Posterior vena cava (tissue), 2 donors: ENCODE results near the gene LAIR2. TPM values are rescaled to one million over a fixed set of nuclear protein-coding genes. Genes with fewer than 3 reads are reported as not detected.
A peak's percentile ranks its signal among the peaks of the same experiment; 100 is the strongest.

ENCODE experiments used
- DNase-seq: peaks from one replicate; pipeline ENCODE4 v3.0.0-alpha.2; 2020; ENCODE audit warnings: low spot score
- intact Hi-C, 2 donors: fragments of 100-400 bp; cut with DNase I; formaldehyde crosslinking; loops; one replicate each; pipeline versions ENCODE4 v1.14.1 to v1.14.2; 2022 to 2023
- total RNA-seq, 2 donors: library from RNA; stranded (reverse); fragmentation: NEBNext Ultra II Directional; extraction: Animal tissue kit (Norgen Biotek cat#: 25700); gene quantifications; one replicate each; pipeline ENCODE4 v1.2.1, GENCODE V29; 2021
- donor health status: DM: yes; HTN: yes; CAD: no.
- donor health status: DM: yes; HTN: yes; CAD: no.

LAIR2 gene
- total RNA-seq, 2 donors from 2014 or later, result not detected

DNA sequence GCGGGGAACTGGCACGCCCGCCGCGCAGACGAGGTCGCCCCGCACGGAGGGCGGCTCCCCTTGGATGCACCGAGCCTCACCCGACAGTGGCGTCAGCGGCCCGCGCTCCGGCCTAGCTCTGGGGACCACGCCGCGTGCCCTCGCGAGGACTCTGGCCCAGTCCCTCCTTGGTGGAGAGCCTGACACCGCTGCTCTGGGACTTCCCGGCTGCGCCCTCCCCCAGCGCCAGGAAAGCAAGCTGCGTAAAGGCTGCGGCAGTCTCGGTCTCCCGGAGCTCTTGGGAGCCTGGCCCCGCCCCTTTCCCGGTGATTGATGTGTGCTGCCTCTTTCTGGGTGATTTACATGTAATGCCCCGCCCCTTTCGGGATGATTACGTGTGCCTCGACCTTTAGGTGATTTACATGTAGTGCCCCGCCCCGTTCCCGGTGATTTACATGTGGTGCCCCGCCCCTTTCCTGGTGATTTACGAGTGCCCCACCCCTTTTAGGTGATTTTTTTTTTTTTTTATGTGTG is 39.0 kb upstream of the LAIR2 start, which contains the start of gene LENG9:
LENG9 (minus strand) TSS at position 248 of the 513 bp plus-strand sequence. CDS start 252 bp downstream, outside the sequence.
- intact Hi-C loops, result no loop called here
- DNase-seq, result peak; percentile 100

DNA sequence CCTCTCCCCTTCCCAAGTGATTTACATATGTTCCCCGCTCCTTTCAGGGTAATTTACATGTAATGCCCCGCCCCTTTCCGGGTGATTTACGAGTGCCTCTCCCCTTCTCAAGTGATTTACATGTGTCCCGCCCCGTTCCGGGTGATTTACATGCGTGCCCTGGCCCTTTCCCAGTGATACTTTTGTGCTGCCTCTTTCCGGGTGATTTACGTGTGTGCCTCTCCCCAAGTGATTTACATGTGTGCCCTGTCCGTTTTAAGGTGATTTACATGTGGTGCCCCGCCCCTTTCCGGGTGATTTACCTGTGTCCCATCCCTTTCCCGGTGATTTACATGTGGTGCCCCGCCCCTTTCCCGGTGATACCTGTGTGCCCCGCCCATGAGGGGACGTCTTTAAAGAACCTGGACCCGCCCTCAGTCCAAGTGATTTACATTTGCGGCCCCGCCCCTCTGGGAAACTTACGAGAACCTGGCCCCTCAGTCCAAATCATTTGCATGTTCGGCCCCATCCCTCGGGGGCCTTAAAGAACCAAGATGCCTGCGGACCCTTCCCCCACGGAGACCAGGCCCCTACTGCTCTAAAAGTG is 38.5 kb upstream of the LAIR2 start:
- intact Hi-C loops, result no loop called here
- peak; percentile 95 for DNase-seq

DNA sequence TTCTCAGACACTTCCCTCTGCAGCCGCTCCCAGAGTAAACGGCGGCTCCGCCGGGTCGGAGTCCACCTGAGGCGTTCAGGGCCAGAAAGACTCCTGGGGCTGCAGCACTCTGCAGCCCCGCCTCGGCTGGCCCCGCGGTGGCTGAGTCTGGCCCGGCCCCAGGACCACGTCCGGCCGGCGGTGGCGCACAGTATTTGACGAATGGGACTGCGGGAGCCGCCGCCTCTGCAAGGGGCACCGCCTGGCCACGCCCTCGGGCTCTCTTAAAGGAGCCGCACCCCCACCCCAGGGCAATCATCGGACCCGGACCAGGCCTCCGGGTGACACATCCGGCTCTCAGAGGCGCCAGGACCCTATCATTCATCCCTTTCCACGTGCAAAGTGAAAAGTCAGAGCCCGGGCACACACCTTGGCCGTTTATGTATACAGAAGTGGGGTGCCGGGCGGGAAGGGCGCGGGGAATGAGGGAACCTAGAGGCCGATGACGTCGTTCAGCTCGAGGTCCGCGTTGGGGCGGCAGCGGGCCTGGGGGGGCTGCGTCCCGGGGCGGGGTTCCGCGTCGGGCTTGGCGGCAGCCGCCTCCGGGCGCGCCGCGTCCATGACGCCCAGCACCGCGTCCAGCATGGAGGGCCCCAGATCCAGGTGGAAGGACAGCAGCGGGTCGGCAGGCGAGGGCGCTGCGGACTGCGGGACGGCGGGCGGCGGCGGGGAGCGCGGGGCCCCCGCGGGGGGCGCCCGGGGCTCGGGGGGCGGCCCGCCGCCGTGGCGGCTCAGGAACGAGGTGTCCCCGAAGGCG is 37.8 kb upstream of the LAIR2 start:
- intact Hi-C loops, result loop anchor here in 1 of 2 donors (5.0 kb wide), 1 partner anchor 1137 kb away; the partner anchor contains the start of gene ZNF524

DNA sequence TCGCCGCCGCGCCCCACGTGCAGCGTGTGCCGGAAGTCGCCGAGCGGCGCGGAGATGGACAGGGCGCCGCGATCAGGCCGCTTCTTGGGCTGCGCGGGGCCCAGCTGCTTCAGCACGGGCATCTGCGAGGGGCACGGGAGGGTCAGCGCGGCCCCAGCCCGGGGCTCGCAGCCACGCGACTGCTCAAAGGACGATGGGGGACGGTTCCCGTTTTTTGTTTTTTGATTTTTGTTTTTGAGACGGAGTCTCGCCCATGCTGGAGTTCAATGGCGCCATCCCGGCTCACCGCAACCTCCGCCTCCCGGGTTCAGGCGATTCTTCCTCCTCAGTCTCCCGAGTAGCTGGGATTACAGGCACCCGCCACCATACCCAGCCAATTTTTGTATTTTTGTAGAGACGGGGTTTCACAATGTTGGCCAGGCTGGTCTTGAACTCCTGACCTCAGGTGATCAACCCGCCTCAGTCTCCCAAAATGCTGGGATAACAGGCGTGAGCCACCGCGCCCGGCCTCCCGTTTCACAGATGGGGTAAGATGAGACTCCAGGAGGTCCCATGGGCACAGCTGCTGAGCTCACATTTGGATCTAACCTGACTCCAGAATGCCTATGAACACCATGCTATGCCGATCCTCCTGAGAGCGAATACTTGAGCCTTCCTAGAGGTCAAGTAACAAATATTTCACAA is 37.1 kb upstream of the LAIR2 start:
- intact Hi-C loops, result loop anchor here in 1 of 2 donors (5.0 kb wide), 1 partner anchor 1137 kb away; the partner anchor contains the start of gene ZNF524
- DNase-seq, result peak; percentile 80

More for the DNA sequence above, 37.8 kb upstream of the LAIR2 start:
- DNase-seq, result peak; percentile 97

DNA sequence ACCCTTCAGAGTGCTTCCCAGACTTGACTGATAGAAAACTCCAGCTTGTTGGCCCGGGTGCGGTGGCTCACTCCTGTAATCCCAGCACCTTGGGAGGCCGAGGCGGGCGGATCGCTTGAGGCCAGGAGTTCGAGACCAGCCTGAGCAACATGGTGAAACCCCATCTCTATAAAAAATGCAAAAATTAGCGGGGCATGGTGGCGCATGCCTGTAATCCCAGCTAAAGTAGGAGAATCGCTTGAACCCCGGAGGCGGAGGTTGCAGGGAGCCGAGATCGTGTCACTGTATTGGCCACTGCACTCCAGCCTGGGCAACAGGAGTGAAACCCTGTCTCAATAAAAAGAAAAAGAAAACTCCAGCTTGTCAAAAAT is 36.5 kb upstream of the LAIR2 start:
- DNase-seq, result peak; percentile 50
- intact Hi-C loops, result loop anchor here in 1 of 2 donors (5.0 kb wide), 1 partner anchor 1136 kb away; the partner anchor contains the start of gene ZNF524

DNA sequence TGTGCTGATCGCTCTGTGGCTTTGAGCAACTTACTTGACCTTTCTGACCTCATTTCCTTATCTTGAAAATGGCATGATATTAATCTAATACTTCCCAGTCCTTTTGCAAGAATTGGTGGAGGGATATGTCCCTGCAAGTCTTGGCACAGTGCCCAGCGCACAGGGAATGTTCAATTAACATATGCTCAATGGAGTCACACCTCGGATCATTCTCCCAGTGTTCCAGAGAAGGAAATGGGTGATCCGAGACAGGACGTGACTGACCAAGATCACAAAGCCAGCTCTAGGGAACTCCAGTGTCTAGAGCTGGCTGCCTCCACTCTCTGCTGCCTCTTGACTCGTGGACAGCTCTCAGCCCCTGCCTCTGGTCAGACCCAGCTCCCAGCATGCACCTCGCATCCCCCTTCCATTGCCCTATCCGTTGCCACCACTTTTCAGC is 33.1 kb upstream of the LAIR2 start:
- DNase-seq, result peak; percentile 85
- intact Hi-C loops, result loop anchor here in 1 of 2 donors (5.0 kb wide), 1 partner anchor 1133 kb away; the partner anchor contains the start of gene ZNF524

DNA sequence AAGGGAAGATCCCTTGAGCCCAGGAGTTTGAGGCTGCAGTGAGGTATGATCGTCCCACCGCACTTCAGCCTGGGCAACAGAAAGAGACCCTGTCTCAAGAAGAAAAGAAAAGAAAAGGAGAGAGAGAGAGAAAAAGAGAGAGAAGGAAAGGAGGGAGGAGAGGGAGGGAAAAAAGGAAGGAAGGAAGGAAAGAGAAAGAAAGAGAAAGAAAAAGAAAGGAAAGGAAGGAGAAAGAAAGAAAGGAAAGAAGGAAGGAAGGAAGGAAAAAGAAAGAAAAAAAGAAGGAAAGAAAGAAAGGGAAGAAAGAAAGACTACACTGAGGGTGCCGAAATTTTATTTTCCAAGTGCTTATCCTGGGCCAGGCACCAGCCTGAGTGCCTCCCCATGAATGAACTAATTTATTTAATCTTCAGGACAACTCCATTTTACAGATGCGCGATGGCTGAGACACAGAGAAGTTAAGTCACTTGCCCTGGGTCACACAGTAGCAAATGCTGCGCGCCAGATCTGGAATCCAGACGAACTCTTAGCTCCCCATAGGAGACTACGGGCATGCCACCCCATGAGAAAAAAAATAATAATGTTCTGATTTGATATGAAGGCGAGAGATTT is 32.2 kb upstream of the LAIR2 start:
- intact Hi-C loops, result no loop called here
- DNase-seq, result peak; percentile 51

DNA sequence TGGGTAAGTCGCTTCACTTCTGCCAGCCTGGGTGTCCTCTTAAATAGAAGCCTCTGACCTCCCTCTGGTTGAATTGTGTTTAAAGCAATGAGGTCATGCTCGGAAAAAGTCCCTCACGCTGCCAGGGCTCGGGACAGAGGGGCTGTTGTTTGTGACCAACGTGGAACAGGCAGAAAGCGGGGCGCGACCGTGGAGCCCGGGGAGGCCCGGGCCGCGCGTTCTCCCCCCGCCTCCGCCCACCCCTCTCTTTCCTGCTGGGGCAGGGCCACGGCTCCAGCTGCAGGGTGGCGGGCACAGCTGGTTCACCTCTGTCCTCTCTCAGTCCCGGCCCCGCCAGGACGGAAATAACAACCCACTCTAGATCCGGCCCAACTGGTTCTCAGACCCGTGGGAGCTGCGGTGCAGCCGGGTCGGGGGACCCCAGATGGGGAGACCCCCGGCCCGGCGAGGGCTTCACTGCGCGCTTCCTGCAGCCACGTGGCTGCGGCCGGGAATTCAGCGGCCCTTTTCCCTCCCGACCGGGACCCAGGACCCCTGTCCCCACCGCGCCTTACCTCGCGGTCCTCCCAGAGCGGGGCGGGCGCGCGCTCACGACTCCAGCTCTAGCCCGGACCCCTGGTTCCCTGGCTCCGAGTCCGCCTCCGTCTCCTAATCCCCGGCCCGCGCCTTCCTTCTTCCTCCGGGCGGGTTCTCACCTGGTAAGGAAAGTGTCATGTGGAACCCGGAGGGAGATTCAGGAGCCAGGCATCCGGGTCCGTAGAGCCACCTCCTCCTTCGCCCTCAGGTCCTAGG is 31.4 kb upstream of the LAIR2 start:
- peak; percentile 83 for DNase-seq
- intact Hi-C loops, result no loop called here

DNA sequence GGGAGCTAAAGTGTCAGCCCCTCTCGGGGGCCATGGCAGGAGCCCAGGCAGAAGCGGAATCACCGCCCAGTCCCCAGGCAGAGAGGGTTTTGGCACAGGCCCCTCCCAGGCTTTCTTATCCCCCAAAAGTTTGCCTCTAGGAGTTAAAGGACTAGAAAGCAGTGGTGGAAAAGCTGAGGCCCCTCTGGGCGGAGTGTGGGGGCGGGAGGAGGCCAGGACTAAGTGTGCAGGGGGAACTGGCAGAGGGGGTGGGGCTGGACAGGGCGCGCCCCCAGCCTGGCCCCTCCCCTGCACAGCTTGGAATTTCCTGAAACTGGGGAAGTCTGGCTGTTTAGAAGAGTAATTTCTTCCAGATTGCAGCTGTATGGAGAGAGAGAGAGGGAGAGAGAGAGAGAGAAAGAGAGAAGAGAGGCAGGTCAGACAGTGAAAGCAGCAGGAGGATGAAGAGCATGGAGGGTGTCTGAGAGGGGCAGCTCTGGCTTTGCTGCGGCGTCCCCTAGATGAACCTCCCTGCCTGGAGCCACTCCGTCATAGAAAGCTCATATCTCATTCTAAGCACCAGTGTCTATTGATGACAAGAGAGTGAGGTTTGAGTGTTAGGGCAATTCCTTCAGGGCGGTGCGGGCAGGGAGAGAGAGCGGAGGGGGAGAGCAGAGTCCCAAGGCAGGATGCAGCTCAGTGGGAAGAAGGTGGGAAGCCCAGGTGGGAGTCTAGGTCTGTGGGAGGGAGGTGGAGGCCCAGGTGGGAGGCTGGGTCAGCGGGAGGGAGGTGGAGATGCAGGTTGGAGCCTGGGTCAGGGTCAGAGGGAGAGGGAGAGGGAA is 29.4 kb upstream of the LAIR2 start, which contains the start of gene CDC42EP5:
CDC42EP5 (minus strand) TSS at position 226 of the 821 bp plus-strand sequence. CDS start 7,749 bp downstream, outside the sequence.
- intact Hi-C loops, result no loop called here
- DNase-seq, result peak; percentile 93

DNA sequence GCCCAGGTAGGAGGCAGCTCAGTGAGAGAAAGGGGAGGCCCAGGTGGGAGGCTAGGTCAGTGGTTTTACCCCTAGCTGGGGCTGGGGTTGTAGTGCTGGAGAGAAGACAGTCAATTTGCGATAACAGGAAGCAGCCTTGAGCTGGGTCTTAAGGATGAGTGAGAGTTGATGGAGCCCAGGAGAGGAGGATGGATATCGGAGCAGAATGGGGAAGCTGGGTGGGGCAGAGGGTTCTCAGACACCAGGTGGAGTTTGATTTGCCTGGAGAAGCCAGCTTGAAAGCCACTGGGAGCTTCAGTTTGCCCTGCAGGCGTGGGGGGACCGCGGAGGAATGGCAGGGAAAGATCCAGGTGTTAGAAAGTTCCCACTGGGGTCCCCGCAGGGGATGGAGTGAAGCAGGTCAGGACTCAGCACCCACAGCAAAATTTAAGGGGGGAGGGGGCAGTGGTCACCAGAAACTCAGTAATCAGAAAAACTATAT is 28.7 kb upstream of the LAIR2 start:
- DNase-seq, result peak; percentile 58
- intact Hi-C loops, result no loop called here

DNA sequence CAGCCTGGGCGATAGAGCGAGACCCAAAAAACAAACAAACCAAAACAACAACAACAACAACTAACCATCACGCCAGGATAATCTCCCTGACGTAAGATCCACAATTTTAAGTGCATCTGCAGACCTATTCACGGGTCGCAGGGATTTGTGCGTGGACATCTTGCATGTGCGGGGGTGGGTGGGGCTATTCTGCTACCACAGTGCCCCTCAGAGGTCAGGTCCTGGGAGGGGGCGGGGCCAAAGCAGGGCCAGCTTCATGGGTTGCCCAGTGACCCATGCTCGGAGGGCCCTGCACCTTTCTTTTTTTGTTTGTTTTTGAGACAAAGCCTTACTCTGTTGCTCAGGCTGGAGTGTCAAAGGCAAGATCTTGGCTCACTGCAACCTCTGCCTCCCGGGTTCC is 26.9 kb upstream of the LAIR2 start:
- peak; percentile 66 for DNase-seq
- intact Hi-C loops, result loop anchor here in 1 of 2 donors (5.0 kb wide), 1 partner anchor 1238 kb away; no protein-coding TSS in a partner anchor

DNA sequence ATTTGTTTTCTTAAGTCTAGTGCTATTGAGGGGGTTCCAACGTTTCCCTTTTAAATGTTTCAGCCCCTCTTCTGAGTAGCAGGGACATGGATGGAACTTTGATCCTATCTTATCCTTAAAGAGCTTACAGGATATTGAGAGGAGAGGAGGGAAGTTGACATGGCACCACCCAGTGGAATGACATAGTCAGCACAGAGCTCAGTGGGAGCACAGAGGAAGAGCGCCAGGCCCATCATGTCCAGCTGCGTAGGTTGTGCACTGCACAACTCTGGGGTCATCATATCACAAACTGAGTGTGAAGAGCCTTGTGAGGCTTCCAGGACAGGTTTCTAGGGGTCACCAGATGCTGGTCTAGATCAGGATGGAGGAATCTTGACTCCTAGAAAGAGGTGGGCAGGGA is 25.0 kb upstream of the LAIR2 start:
- no peak for DNase-seq
- intact Hi-C loops, result loop anchor here in 1 of 2 donors (5.0 kb wide), 1 partner anchor 1240 kb away; no protein-coding TSS in a partner anchor

DNA sequence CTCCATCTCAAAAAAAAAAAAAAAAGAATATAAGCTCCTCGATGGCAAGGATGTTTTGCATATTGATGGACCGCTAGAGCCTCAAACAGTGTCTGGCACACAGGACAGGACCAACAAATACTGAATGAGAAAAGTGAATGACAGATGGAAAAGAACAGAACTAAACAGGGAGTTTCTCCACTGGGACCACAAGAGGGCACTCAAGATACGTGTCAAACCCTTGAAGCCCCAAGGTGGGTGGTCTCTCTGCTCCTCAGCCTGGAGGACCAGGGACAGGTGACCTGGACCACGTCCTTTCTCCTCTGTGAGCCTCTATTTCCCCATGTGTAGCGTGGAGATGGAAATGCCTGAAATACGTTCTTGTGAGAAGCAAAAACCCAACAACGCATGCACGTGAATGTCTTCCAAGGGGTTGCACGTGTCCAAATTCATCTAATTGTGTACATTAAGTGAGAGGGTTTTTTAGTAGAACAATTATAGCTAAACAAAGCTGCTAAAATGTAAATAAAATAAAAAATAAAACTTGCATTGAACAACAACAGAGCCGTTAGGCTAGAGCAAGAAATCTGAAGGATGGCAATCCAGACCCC is 23.9 kb upstream of the LAIR2 start:
- intact Hi-C loops, result loop anchor here in 1 of 2 donors (5.0 kb wide), 1 partner anchor 1241 kb away; no protein-coding TSS in a partner anchor
- DNase-seq, result peak; percentile 31

DNA sequence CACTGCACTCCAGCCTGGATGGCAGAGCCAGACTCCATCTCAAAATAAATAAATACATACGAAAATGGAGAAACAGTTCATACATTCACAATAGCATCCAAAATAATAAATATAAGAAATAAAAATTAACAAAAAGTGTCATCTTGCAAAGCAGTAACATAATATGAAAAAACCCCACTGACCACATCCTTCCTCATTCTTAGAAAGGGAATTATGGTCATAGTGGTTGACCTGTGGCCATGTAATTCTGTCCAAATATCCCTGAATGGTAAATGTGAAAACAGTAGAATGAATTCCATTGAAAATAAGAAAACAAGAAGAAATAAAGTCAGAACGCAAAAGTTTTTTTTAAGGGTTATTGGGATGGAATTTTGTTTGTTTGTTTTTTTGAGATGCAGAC is 22.6 kb upstream of the LAIR2 start:
- intact Hi-C loops, result no loop called here
- DNase-seq, result no peak

DNA sequence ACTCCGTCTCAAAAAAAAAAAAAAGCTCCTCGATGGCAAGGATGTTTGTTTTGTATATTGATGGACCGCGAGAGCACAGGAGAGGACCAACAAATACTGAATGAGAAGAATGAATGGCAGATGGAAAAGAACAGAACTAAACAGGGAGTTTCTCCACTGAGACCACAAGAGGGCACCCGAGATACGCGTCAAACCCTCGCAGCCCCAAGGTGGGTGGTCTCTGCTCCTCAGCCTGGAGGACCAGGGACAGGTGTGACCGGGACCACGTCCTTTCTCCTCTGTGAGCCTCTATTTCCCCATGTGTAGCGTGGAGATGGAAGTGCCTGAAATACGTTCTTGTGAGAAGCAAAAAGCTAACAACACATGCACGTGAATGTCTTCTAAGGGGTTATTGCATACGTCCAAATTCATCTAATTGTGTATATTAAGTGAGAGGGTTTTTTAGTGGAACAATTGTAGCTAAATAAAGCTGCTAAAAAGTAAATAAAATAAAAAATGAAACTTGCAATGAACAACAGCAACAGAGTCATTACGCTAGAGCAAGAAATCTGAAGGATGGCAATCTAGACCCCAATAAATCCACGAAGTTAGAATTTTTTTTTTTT is 21.2 kb upstream of the LAIR2 start:
- peak; percentile 64 for DNase-seq
- intact Hi-C loops, result no loop called here

DNA sequence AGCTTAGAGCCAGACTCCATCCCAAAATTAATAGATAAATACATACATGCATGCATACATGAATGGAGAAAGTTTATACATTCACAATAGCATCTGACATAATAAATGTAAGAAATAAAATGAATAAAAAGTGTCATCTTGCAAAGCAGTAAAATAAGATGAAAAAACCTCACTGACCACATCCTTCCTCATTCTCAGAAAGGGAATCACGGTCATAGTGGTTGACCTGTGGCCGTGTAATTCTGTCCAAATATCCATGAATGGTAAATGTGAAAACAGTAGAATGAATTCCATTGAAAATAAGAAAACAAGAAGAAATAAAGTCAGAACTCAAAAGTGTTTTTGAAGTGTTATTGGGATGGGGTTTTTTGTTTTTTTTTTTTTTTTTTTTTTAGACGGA is 19.7 kb upstream of the LAIR2 start:
- no peak for DNase-seq
- intact Hi-C loops, result no loop called here
